ENCODE measurements around the gene PFKFB3.
"Not testable (repeated sequence)": the region's sequence is repeated elsewhere in the genome, so short reads cannot be mapped to it uniquely, and the experiment has no call there.

The PFKFB3 gene

GRCh38 chr10:6283655-6284054 is 80.9 kb downstream of the PFKFB3 start:
- H3K27ac ChIP-seq (ENCODE audit: poor library complexity, severe bottlenecking): no peak overlapping the region
- no peak overlapping the region for H3K4me3 ChIP-seq (ENCODE audit: severe bottlenecking)
- H3K27me3 ChIP-seq (ENCODE audit: insufficient read depth, poor library complexity, severe bottlenecking): no peaks in the 10 kb centered on the region
- no peaks in the 10 kb centered on the region for H3K4me1 ChIP-seq (ENCODE audit: insufficient read depth, poor library complexity, severe bottlenecking)
- no peak for ATAC-seq (ENCODE audit: low read depth)
- DNase-seq (ENCODE audit: low spot score): no peak
- H3K9me3 ChIP-seq (ENCODE audit: severe bottlenecking): no peaks in the 10 kb centered on the region
- no peak for TF ChIP-seq CTCF (IDR thresholded peaks at IDR 0.05; ENCODE audit: poor library complexity, severe bottlenecking)
- no peaks in the 10 kb centered on the region for H3K36me3 ChIP-seq (ENCODE audit: low read depth)

GRCh38 chr10:6290621-6291020 is 87.9 kb downstream of the PFKFB3 start:
- not testable (repeated sequence) for DNase-seq (ENCODE audit: low spot score); H3K4me3 ChIP-seq (ENCODE audit: severe bottlenecking); H3K9me3 ChIP-seq (ENCODE audit: severe bottlenecking); H3K27me3 ChIP-seq (ENCODE audit: insufficient read depth, poor library complexity, severe bottlenecking); H3K36me3 ChIP-seq (ENCODE audit: low read depth)
- Histone ChIP-seq H3K27ac (ENCODE audit: poor library complexity, severe bottlenecking) (peak overlapping the region; percentile 2), H3K4me1 (ENCODE audit: insufficient read depth, poor library complexity, severe bottlenecking) (peaks cover 11% of the 10 kb centered on the region)
- 0 out of 3 replicates have a peak, but pooled peaks have one; percentile 35 for ATAC-seq (ENCODE audit: low read depth)

GRCh38 chr10:6292741-6293151 is 90.0 kb downstream of the PFKFB3 start:
- no peak for ATAC-seq (ENCODE audit: low read depth)
- peaks cover 23% of the 10 kb centered on the region for H3K4me1 ChIP-seq (ENCODE audit: insufficient read depth, poor library complexity, severe bottlenecking)

GRCh38 chr10:6296425-6296824 is 93.7 kb downstream of the PFKFB3 start:
- H3K9me3 ChIP-seq (ENCODE audit: severe bottlenecking); H3K27me3 ChIP-seq (ENCODE audit: insufficient read depth, poor library complexity, severe bottlenecking); H3K4me3 ChIP-seq (ENCODE audit: severe bottlenecking); H3K36me3 ChIP-seq (ENCODE audit: low read depth); DNase-seq (ENCODE audit: low spot score); H3K27ac ChIP-seq (ENCODE audit: poor library complexity, severe bottlenecking); ATAC-seq (ENCODE audit: low read depth): not testable (repeated sequence)
- H3K4me1 ChIP-seq (ENCODE audit: insufficient read depth, poor library complexity, severe bottlenecking): peaks cover 33% of the 10 kb centered on the region

More at GRCh38 chr10:6292741-6293151, 90.0 kb downstream of the PFKFB3 start:
- TF ChIP-seq CTCF (IDR thresholded peaks at IDR 0.05; ENCODE audit: poor library complexity, severe bottlenecking): no peak
- no peak for DNase-seq (ENCODE audit: low spot score)
- H3K36me3 ChIP-seq (ENCODE audit: low read depth): no peaks in the 10 kb centered on the region
- H3K4me3 ChIP-seq (ENCODE audit: severe bottlenecking): no peak overlapping the region
- no peak overlapping the region for H3K27ac ChIP-seq (ENCODE audit: poor library complexity, severe bottlenecking)
- no peaks in the 10 kb centered on the region for H3K27me3 ChIP-seq (ENCODE audit: insufficient read depth, poor library complexity, severe bottlenecking)
- no peaks in the 10 kb centered on the region for H3K9me3 ChIP-seq (ENCODE audit: severe bottlenecking)

- Histone ChIP-seq H3K4me1 (ENCODE audit: insufficient read depth, poor library complexity, severe bottlenecking) (peaks cover 30% of the 10 kb centered on the region), H3K9me3 (ENCODE audit: severe bottlenecking) (no peaks in the 10 kb centered on the region), H3K27me3 (ENCODE audit: insufficient read depth, poor library complexity, severe bottlenecking) (no peaks in the 10 kb centered on the region), H3K36me3 (ENCODE audit: low read depth) (no peaks in the 10 kb centered on the region), H3K27ac (ENCODE audit: poor library complexity, severe bottlenecking) (no peak overlapping the region), H3K4me3 (ENCODE audit: severe bottlenecking) (no peak overlapping the region)
- DNase-seq (ENCODE audit: low spot score) (no peak), ATAC-seq (ENCODE audit: low read depth) (no peak)
- no peak for TF ChIP-seq CTCF (IDR thresholded peaks at IDR 0.05; ENCODE audit: poor library complexity, severe bottlenecking)
These were observed 94.1 kb downstream of the PFKFB3 start for GRCh38 chr10:6296828-6297251.

GRCh38 chr10:6297522-6297921 is 94.8 kb downstream of the PFKFB3 start:
- DNase-seq (ENCODE audit: low spot score): no peak
- Histone ChIP-seq H3K4me3 (ENCODE audit: severe bottlenecking) (no peak overlapping the region), H3K27ac (ENCODE audit: poor library complexity, severe bottlenecking) (peak overlapping the region; percentile 55), H3K4me1 (ENCODE audit: insufficient read depth, poor library complexity, severe bottlenecking) (peaks cover 30% of the 10 kb centered on the region), H3K27me3 (ENCODE audit: insufficient read depth, poor library complexity, severe bottlenecking) (no peaks in the 10 kb centered on the region), H3K9me3 (ENCODE audit: severe bottlenecking) (no peaks in the 10 kb centered on the region), H3K36me3 (ENCODE audit: low read depth) (no peaks in the 10 kb centered on the region)
- ATAC-seq (ENCODE audit: low read depth): no peak
- TF ChIP-seq CTCF (IDR thresholded peaks at IDR 0.05; ENCODE audit: poor library complexity, severe bottlenecking): no peak
